ENCODE results near the gene GOPC. TPM values are rescaled to one million over a fixed set of nuclear protein-coding genes. Genes with fewer than 3 reads are reported as not detected.

Gene GOPC
- total and polyA plus RNA-seq, 2 of the 8 experiments (the other 6 are each of a cell fraction or from before 2014, with no cell fraction given) = 5.3 to 19.4 TPM

- TF ChIP-seq CEBPB (IDR thresholded peaks at IDR 0.05; ENCODE audit: low read depth, low read length) (no peak), SP4 (IDR thresholded peaks at IDR 0.05; ENCODE audit: low read length) (no peak)
Measured at GRCh38 chr6:117592983-117593759, 9.1 kb downstream of the GOPC start (continued).
